ENCODE results near the gene ZNF335. TPM values are rescaled to one million over a fixed set of nuclear protein-coding genes. Genes with fewer than 3 reads are reported as not detected.

The ZNF335 gene
- total RNA-seq, 3 donors from 2014 or later, result 12.6 to 25.9 (median 20.6) TPM

GRCh38 chr20:45965169-45966002 lies 6.6 kb downstream of the ZNF335 start:
- peak in 1 of 2 donors; percentile 42 for DNase-seq (ENCODE audit: low spot score in 2 of 2)
- Histone ChIP-seq H3K9me3 (no peaks in the 10 kb centered on the region), H3K27me3 (no peaks in the 10 kb centered on the region), H3K36me3 (peaks cover 15% of the 10 kb centered on the region), H3K4me3 (no peak overlapping the region), H3K27ac (peak overlapping the region in 1 of 2 donors; percentile 12), H3K4me1 (no peaks in the 10 kb centered on the region)
- intact Hi-C loops (cut with DNase I; ENCODE audit: low total_unique reads), result no loop called here
- TF ChIP-seq CTCF (IDR thresholded peaks at IDR 0.05) (no peak), POLR2AphosphoS5 (IDR thresholded peaks at IDR 0.05) (no peak), POLR2A (IDR thresholded peaks at IDR 0.05) (no peak)

GRCh38 chr20:45964006-45964400 lies 8.0 kb downstream of the ZNF335 start:
- no peak overlapping the region for H3K4me3 ChIP-seq
- H3K4me1 ChIP-seq, result no peaks in the 10 kb centered on the region
- peak in 1 of 2 donors; percentile 6 for DNase-seq (ENCODE audit: low spot score in 2 of 2)
- no peak for TF ChIP-seq CTCF (IDR thresholded peaks at IDR 0.05)
- no peak for TF ChIP-seq POLR2AphosphoS5 (IDR thresholded peaks at IDR 0.05)
- TF ChIP-seq POLR2A (IDR thresholded peaks at IDR 0.05), result no peak
- no peaks in the 10 kb centered on the region for H3K9me3 ChIP-seq
- H3K27me3 ChIP-seq, result no peaks in the 10 kb centered on the region
- intact Hi-C loops (cut with DNase I; ENCODE audit: low total_unique reads), result no loop called here
- H3K36me3 ChIP-seq, result peaks cover 27% of the 10 kb centered on the region
- H3K27ac ChIP-seq, result no peak overlapping the region

GRCh38 chr20:45963059-45964005 lies 8.7 kb downstream of the ZNF335 start:
- Histone ChIP-seq H3K36me3 (peaks cover 27% of the 10 kb centered on the region), H3K27me3 (no peaks in the 10 kb centered on the region), H3K27ac (no peak overlapping the region), H3K4me1 (no peaks in the 10 kb centered on the region), H3K9me3 (no peaks in the 10 kb centered on the region), H3K4me3 (no peak overlapping the region)
- TF ChIP-seq POLR2A (IDR thresholded peaks at IDR 0.05) (no peak), CTCF (IDR thresholded peaks at IDR 0.05) (peak in 2 of 3 donors; percentile 30 to 31), POLR2AphosphoS5 (IDR thresholded peaks at IDR 0.05) (no peak)
- intact Hi-C loops (cut with DNase I; ENCODE audit: low total_unique reads), result no loop called here
- DNase-seq (ENCODE audit: low spot score in 2 of 2), result peak in 1 of 2 donors; percentile 27

GRCh38 chr20:45962031-45962755 lies 9.8 kb downstream of the ZNF335 start:
- intact Hi-C loops (cut with DNase I; ENCODE audit: low total_unique reads), result no loop called here
- TF ChIP-seq CTCF (IDR thresholded peaks at IDR 0.05) (no peak), POLR2A (IDR thresholded peaks at IDR 0.05) (no peak), POLR2AphosphoS5 (IDR thresholded peaks at IDR 0.05) (no peak)
- DNase-seq (ENCODE audit: low spot score in 2 of 2), result peak in 1 of 2 donors; percentile 38
- no peaks in the 10 kb centered on the region for H3K9me3 ChIP-seq
- H3K27me3 ChIP-seq, result no peaks in the 10 kb centered on the region
- no peak overlapping the region for H3K27ac ChIP-seq
- H3K4me1 ChIP-seq, result no peaks in the 10 kb centered on the region
- H3K36me3 ChIP-seq, result peaks cover 21% of the 10 kb centered on the region
- no peak overlapping the region for H3K4me3 ChIP-seq

All from breast epithelium (tissue), 4 donors.